Esophagus muscularis mucosa (tissue), 4 donors: ENCODE measurements around the gene PAXX. TPM values are rescaled to one million over a fixed set of nuclear protein-coding genes. Genes with fewer than 3 reads are reported as not detected.

Experiments
- DNase-seq: peaks from one replicate; pipeline ENCODE4 v3.0.0-alpha.2; 2017; ENCODE audit errors: extremely low spot score
- H3K27ac ChIP-seq, 4 donors: fragments of 200-600 bp; sonication (generic); replicated peaks in 1 of 4; 1 replicate in 3 of 4; 2 replicates in 1 of 4; pipeline ENCODE4 v1.5.1; 2016 to 2019; ENCODE audit warnings: mild to moderate bottlenecking in 1 of 4
- H3K27me3 ChIP-seq, 4 donors: fragments of 200-600 bp; sonication (generic); one replicate each; pipeline versions ENCODE4 v1.5.1 to v1.6.0; 2016 to 2019
- H3K36me3 ChIP-seq, 4 donors: fragments of 200-600 bp; sonication (generic); one replicate each; pipeline ENCODE4 v1.5.1; 2016 to 2019
- H3K4me1 ChIP-seq, 4 donors: fragments of 200-600 bp; sonication (generic); one replicate each; pipeline ENCODE4 v1.5.1; 2016 to 2019
- H3K4me3 ChIP-seq, 4 donors: fragments of 200-600 bp; sonication (generic); 1 replicate in 2 of 4; 2 replicates in 2 of 4; pipeline ENCODE4 v1.5.1; 2016 to 2019; ENCODE audit warnings: mild to moderate bottlenecking in 4 of 4, moderate library complexity in 1 of 4
- H3K9me3 ChIP-seq, 4 donors: fragments of 200-600 bp; sonication (generic); 1 replicate in 3 of 4; 2 replicates in 1 of 4; pipeline ENCODE4 v1.5.1; 2016 to 2019
- CTCF ChIP-seq, 3 experiments: fragments of 200-600 bp in 2 of 3; fragments of 450-650 bp in 1 of 3; sonication (generic) in 2 of 3; IDR thresholded peaks; one replicate each; pipeline ENCODE4 v1.5.1; 2017 to 2019; ENCODE audit warnings: antibody characterized with exemption in 3 of 3, mild to moderate bottlenecking in 2 of 3, moderate library complexity in 1 of 3
- EP300 ChIP-seq: sonication (generic); formaldehyde crosslinking; IDR thresholded peaks from one replicate; pipeline ENCODE4 v1.6.1; 2017; ENCODE audit warnings: antibody characterized with exemption
- POLR2A ChIP-seq: fragments of 450-650 bp; IDR thresholded peaks from one replicate; pipeline ENCODE4 v1.6.1; 2017; ENCODE audit warnings: antibody characterized with exemption, moderate library complexity, mild to moderate bottlenecking, low read depth
- POLR2AphosphoS5 ChIP-seq, 2 donors: sonication (generic); formaldehyde crosslinking; IDR thresholded peaks; one replicate each; pipeline ENCODE4 v1.6.1; 2017; ENCODE audit warnings: antibody characterized with exemption in 2 of 2
- WGBS: methylation state at CpG from one replicate; pipeline ENCODE4 v1.1.5; 2018; 5-methylcytosine and 5-hydroxymethylcytosine counted together
- intact Hi-C: fragments of 100-400 bp; cut with DNase I; formaldehyde crosslinking; loops from one replicate; pipeline ENCODE4 v1.15.1; 2023
- total RNA-seq, 4 donors: library from RNA; depleted of rRNA; stranded (reverse); fragments of >200 nt; gene quantifications; one replicate each; pipeline versions ENCODE4 v1.1.0 to v1.2.1, GENCODE V29; 2016

The PAXX gene
- total RNA-seq, 4 donors from 2014 or later, result 28.8 to 39.9 (median 37.8) TPM

- TF ChIP-seq EP300 (no peak), POLR2A (no peak), CTCF (IDR thresholded peaks at IDR 0.05) (no peak), POLR2AphosphoS5 (IDR thresholded peaks at IDR 0.05) (no peak)
- 29% methylated on average over 22 of the region's 23 CpGs for WGBS
- H3K4me1 ChIP-seq, result peaks cover 10 to 24% (median 20%) of the 10 kb centered on the region in 4 donors
Measured at GRCh38 chr9:136965771-136966484, 26.3 kb upstream of the PAXX start.

GRCh38 chr9:136968333-136969127, 23.7 kb upstream of the PAXX start:
- Histone ChIP-seq H3K27ac (no peak overlapping the region), H3K9me3 (no peaks in the 10 kb centered on the region), H3K36me3 (no peaks in the 10 kb centered on the region), H3K4me3 (no peak overlapping the region), H3K4me1 (peaks cover 7 to 19% (median 17%) of the 10 kb centered on the region in 4 donors), H3K27me3 (peaks cover 0 to 60% (median 0%) of the 10 kb centered on the region in 4 donors)
- intact Hi-C loops, result no loop called here
- 78% methylated on average over 8 of the region's 17 CpGs for WGBS
- TF ChIP-seq EP300 (no peak), CTCF (IDR thresholded peaks at IDR 0.05) (no peak)
- DNase-seq, result no peak

More at GRCh38 chr9:136965771-136966484, 26.3 kb upstream of the PAXX start:
- H3K9me3 ChIP-seq, result no peaks in the 10 kb centered on the region
- H3K27me3 ChIP-seq, result peaks cover 0 to 54% (median 0%) of the 10 kb centered on the region in 4 donors
- no peaks in the 10 kb centered on the region for H3K36me3 ChIP-seq
- no peak overlapping the region for H3K27ac ChIP-seq
- intact Hi-C loops, result no loop called here
- DNase-seq, result no peak
- H3K4me3 ChIP-seq, result peak overlapping the region in 1 of 4 donors; percentile 8

- Histone ChIP-seq H3K27me3 (peaks cover 0 to 55% (median 0%) of the 10 kb centered on the region in 4 donors), H3K9me3 (no peaks in the 10 kb centered on the region), H3K36me3 (no peaks in the 10 kb centered on the region), H3K4me3 (no peak overlapping the region), H3K27ac (no peak overlapping the region), H3K4me1 (peaks cover 7 to 17% (median 14%) of the 10 kb centered on the region in 4 donors)
- WGBS, result 86% methylated on average over 3 of the region's 17 CpGs
- intact Hi-C loops, result no loop called here
- TF ChIP-seq CTCF (IDR thresholded peaks at IDR 0.05), result no peak
- no peak for TF ChIP-seq EP300
- no peak for TF ChIP-seq POLR2A
- TF ChIP-seq POLR2AphosphoS5 (IDR thresholded peaks at IDR 0.05), result no peak
- no peak for DNase-seq
Measured at GRCh38 chr9:136969150-136969549, 23.1 kb upstream of the PAXX start.

GRCh38 chr9:136969774-136970173, 22.4 kb upstream of the PAXX start:
- H3K27me3 ChIP-seq, result peaks cover 0 to 53% (median 0%) of the 10 kb centered on the region in 4 donors
- H3K27ac ChIP-seq, result no peak overlapping the region
- no peak overlapping the region for H3K4me3 ChIP-seq
- intact Hi-C loops, result no loop called here
- peaks cover 4 to 14% (median 10%) of the 10 kb centered on the region in 4 donors for H3K4me1 ChIP-seq
- H3K36me3 ChIP-seq, result no peaks in the 10 kb centered on the region
- TF ChIP-seq POLR2AphosphoS5 (IDR thresholded peaks at IDR 0.05) (no peak), EP300 (no peak), POLR2A (no peak), CTCF (IDR thresholded peaks at IDR 0.05) (no peak)
- no peak for DNase-seq
- no peaks in the 10 kb centered on the region for H3K9me3 ChIP-seq
- 70% methylated on average over 4 of the region's 5 CpGs for WGBS
